ENCODE measurements around the gene TPM2. TPM values are rescaled to one million over a fixed set of nuclear protein-coding genes. Genes with fewer than 3 reads are reported as not detected.

The TPM2 gene
- total RNA-seq, 1 donor from 2014 or later: 1,070 TPM

DNA sequence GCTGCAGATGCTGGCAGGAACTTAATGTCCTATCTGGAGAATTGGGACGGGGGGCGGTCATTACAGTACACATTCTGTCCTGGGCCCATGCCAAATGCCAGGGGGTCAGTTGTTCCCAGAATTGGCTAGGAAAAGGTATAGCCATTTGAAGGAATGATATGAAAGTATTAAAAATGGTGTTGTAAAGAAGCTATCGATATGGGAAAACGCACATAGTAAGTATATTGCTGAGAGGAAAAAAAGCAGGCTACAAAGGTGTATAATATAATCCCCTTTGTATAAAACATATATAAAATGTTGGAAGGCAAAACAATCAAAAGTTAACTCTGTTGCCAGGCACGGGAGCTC is 24.3 kb downstream of the TPM2 start:
- Histone ChIP-seq H3K36me3 (peaks cover 9% of the 10 kb centered on the region), H3K4me1 (peaks cover 34% of the 10 kb centered on the region), H3K9me3 (replicated peaks) (no peaks in the 10 kb centered on the region), H3K27me3 (ENCODE audit: low read depth) (no peaks in the 10 kb centered on the region), H3K4me3 (peak overlapping the region; percentile 69), H3K27ac (replicated peaks) (peak overlapping the region; percentile 67)
- no peak for DNase-seq
- intact Hi-C loops (cut with micrococcal nuclease): no loop called here
- TF ChIP-seq, protein P1, sequence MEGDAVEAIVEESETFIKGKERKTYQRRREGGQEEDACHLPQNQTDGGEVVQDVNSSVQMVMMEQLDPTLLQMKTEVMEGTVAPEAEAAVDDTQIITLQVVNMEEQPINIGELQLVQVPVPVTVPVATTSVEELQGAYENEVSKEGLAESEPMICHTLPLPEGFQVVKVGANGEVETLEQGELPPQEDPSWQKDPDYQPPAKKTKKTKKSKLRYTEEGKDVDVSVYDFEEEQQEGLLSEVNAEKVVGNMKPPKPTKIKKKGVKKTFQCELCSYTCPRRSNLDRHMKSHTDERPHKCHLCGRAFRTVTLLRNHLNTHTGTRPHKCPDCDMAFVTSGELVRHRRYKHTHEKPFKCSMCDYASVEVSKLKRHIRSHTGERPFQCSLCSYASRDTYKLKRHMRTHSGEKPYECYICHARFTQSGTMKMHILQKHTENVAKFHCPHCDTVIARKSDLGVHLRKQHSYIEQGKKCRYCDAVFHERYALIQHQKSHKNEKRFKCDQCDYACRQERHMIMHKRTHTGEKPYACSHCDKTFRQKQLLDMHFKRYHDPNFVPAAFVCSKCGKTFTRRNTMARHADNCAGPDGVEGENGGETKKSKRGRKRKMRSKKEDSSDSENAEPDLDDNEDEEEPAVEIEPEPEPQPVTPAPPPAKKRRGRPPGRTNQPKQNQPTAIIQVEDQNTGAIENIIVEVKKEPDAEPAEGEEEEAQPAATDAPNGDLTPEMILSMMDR (IDR thresholded peaks at IDR 0.05; ENCODE audit: borderline replicate concordance): no peak

GRCh38 chr9:35664531-35665470 is 24.9 kb downstream of the TPM2 start, which contains the start of gene ARHGEF39:
Gene ARHGEF39, minus strand, starts transcription at chr9:35665195. Its CDS starts 26 bp downstream, at chr9:35665169.
- H3K36me3 ChIP-seq: peaks cover 12% of the 10 kb centered on the region
- DNase-seq: peak; percentile 80
- H3K27me3 ChIP-seq (ENCODE audit: low read depth): no peaks in the 10 kb centered on the region
- intact Hi-C loops (cut with micrococcal nuclease): no loop called here
- TF ChIP-seq, protein P1 (IDR thresholded peaks at IDR 0.05; ENCODE audit: borderline replicate concordance): peak; percentile 34
- H3K4me1 ChIP-seq: peaks cover 40% of the 10 kb centered on the region
- no peaks in the 10 kb centered on the region for H3K9me3 ChIP-seq (replicated peaks)
- H3K27ac ChIP-seq (replicated peaks): peak within 1 kb of the TSS; percentile 67
- H3K4me3 ChIP-seq: peak within 1 kb of the TSS; percentile 69

DNA sequence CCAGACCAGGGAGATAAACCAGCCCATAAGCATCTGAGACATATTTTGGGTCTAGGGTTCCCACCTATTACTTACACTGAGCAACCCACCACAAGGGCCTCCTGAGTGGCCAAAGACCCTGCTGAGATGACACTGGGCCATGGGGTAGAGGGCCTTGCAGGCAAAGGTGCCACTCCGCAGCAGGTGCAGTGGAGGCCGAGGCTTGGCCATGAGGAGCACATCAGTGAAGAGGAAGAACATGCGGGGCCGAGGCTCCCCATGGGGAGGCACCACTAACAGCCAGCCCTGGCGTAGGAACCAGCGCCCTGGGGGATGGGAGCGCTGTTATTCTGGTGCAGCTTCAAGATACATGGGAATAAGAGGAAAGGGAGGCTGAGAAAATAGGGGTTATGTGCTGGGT is 27.3 kb downstream of the TPM2 start:
- intact Hi-C loops (cut with micrococcal nuclease): no loop called here
- peaks cover 58% of the 10 kb centered on the region for H3K4me1 ChIP-seq

GRCh38 chr9:35661756-35662350 is 27.9 kb downstream of the TPM2 start:
- H3K27ac ChIP-seq (replicated peaks): peak overlapping the region; percentile 99
- no peak for DNase-seq
- TF ChIP-seq, protein P1 (IDR thresholded peaks at IDR 0.05; ENCODE audit: borderline replicate concordance): no peak
- H3K4me1 ChIP-seq: peaks cover 64% of the 10 kb centered on the region
- peaks cover 12% of the 10 kb centered on the region for H3K36me3 ChIP-seq
- intact Hi-C loops (cut with micrococcal nuclease): no loop called here
- H3K9me3 ChIP-seq (replicated peaks): no peaks in the 10 kb centered on the region
- H3K27me3 ChIP-seq (ENCODE audit: low read depth): no peaks in the 10 kb centered on the region
- H3K4me3 ChIP-seq: no peak overlapping the region

More for the DNA sequence above, 27.3 kb downstream of the TPM2 start:
- no peaks in the 10 kb centered on the region for H3K9me3 ChIP-seq (replicated peaks)
- TF ChIP-seq, protein P1 (IDR thresholded peaks at IDR 0.05; ENCODE audit: borderline replicate concordance): no peak
- H3K4me3 ChIP-seq: no peak overlapping the region
- DNase-seq: no peak
- H3K36me3 ChIP-seq: peaks cover 12% of the 10 kb centered on the region
- peak overlapping the region; percentile 99 for H3K27ac ChIP-seq (replicated peaks)
- no peaks in the 10 kb centered on the region for H3K27me3 ChIP-seq (ENCODE audit: low read depth)

DNA sequence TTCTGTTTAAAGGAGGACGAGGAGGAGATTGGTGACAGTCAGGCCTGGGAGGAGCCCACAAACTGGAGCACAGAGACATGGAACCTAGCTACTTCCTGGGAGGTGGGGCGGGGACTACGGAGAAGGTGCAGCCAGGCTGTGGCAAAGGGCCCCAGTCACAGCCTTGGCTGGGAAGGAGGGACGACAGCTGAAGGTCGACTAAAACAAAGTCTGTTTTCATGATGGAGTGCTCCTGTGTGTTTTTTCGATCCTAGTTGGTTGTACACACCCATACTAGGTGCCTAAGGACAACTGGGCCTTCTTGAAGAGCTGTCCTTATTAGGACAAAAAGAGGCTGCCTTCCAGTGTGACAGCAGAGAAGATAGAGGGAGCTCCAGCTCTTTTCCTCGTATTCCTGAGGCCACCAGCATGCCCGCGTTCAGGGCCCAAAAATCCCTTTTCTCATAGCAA is 28.7 kb downstream of the TPM2 start:
- H3K4me3 ChIP-seq: peak overlapping the region; percentile 98
- H3K27me3 ChIP-seq (ENCODE audit: low read depth): no peaks in the 10 kb centered on the region
- TF ChIP-seq, protein P1 (IDR thresholded peaks at IDR 0.05; ENCODE audit: borderline replicate concordance): peak; percentile 70
- peaks cover 63% of the 10 kb centered on the region for H3K4me1 ChIP-seq
- H3K27ac ChIP-seq (replicated peaks): peak overlapping the region; percentile 99
- no peaks in the 10 kb centered on the region for H3K9me3 ChIP-seq (replicated peaks)
- DNase-seq: no peak
- intact Hi-C loops (cut with micrococcal nuclease): no loop called here
- peaks cover 12% of the 10 kb centered on the region for H3K36me3 ChIP-seq

Measured in left ventricle myocardium inferior (tissue), 1 donor.